Omental fat pad (tissue), 4 donors: ENCODE data around the gene EBI3. TPM values are rescaled to one million over a fixed set of nuclear protein-coding genes. Genes with fewer than 3 reads are reported as not detected.
"Not testable (repeated sequence)": the region's sequence is repeated elsewhere in the genome, so short reads cannot be mapped to it uniquely, and the experiment has no call there.

Experiments used
- ATAC-seq: fragments of 150-250 bp; one replicate; pipeline ENCODE4 v1.9.1; 2016; ENCODE audit warnings: mild to moderate bottlenecking, moderate library complexity; ENCODE audit not compliant: low FRiP score
- DNase-seq: peaks from one replicate; pipeline ENCODE4 v3.0.0-alpha.2; 2019; ENCODE audit warnings: low spot score
- CTCF ChIP-seq, 3 donors: fragments of 450-650 bp; IDR thresholded peaks; one replicate each; pipeline ENCODE4 v1.5.1; 2016 to 2017; ENCODE audit warnings: antibody characterized with exemption in 3 of 3, mild to moderate bottlenecking in 3 of 3, moderate library complexity in 2 of 3
- total RNA-seq, 4 donors: library from RNA; depleted of rRNA; stranded (reverse); fragments of >200 nt; gene quantifications; one replicate each; pipeline ENCODE4 v1.1.0, GENCODE V29; 2016

EBI3 gene
- total RNA-seq, 4 donors from 2014 or later, result 2.2 to 11.4 (median 5.0) TPM

GRCh38 chr19:4186087-4186993, 43.0 kb upstream of the EBI3 start:
- no peak for ATAC-seq
- peak in 1 of 3 donors; percentile 19 for TF ChIP-seq CTCF (IDR thresholded peaks at IDR 0.05)
- peak; percentile 77 for DNase-seq

- ATAC-seq, result no peak
- no peak for DNase-seq
- TF ChIP-seq CTCF (IDR thresholded peaks at IDR 0.05), result no peak
These were observed 41.8 kb upstream of the EBI3 start for GRCh38 chr19:4187313-4188122.

- no peak for ATAC-seq
- DNase-seq, result no peak
- TF ChIP-seq CTCF (IDR thresholded peaks at IDR 0.05), result no peak
These were observed 39.7 kb upstream of the EBI3 start for GRCh38 chr19:4189641-4190040.

GRCh38 chr19:4192537-4192936, 36.8 kb upstream of the EBI3 start:
- not testable (repeated sequence) for ATAC-seq, DNase-seq

- no peak for TF ChIP-seq CTCF (IDR thresholded peaks at IDR 0.05)
- ATAC-seq, result no peak
These were observed 35.0 kb upstream of the EBI3 start for GRCh38 chr19:4194353-4194752.

GRCh38 chr19:4196009-4196408, 33.3 kb upstream of the EBI3 start:
- ATAC-seq (no peak), DNase-seq (no peak)
- no peak for TF ChIP-seq CTCF (IDR thresholded peaks at IDR 0.05)

More at GRCh38 chr19:4194353-4194752, 35.0 kb upstream of the EBI3 start:
- DNase-seq, result no peak

GRCh38 chr19:4196587-4197148, 32.7 kb upstream of the EBI3 start:
- no peak for ATAC-seq
- no peak for TF ChIP-seq CTCF (IDR thresholded peaks at IDR 0.05)
- DNase-seq, result no peak
